GM19043 (cell line): ENCODE measurements around the gene NISCH.

ENCODE experiments used
- ATAC-seq: cut with Tn5 transposase; IDR thresholded peaks from one replicate; pipeline ENCODE4 v1.9.1; 2021; ENCODE audit warnings: low read depth; ENCODE audit not compliant: unreplicated experiment

Gene NISCH

GRCh38 chr3:52469001-52469400 lies 13.6 kb downstream of the NISCH start:
- ATAC-seq, result no peak

- no peak for ATAC-seq
Measured at GRCh38 chr3:52470920-52471319, 15.5 kb downstream of the NISCH start.

- ATAC-seq, result no peak
Measured at GRCh38 chr3:52471371-52472238, 16.2 kb downstream of the NISCH start.

- no peak for ATAC-seq
Measured at GRCh38 chr3:52472239-52473000, 17.0 kb downstream of the NISCH start.

GRCh38 chr3:52473026-52473425 lies 17.6 kb downstream of the NISCH start:
- ATAC-seq, result no peak

GRCh38 chr3:52477076-52477795 lies 21.8 kb downstream of the NISCH start:
- ATAC-seq, result no peak

GRCh38 chr3:52477796-52478095 lies 22.3 kb downstream of the NISCH start:
- ATAC-seq, result no peak

GRCh38 chr3:52479037-52479876 lies 23.9 kb downstream of the NISCH start:
- no peak for ATAC-seq

GRCh38 chr3:52479877-52480575 lies 24.6 kb downstream of the NISCH start:
- no peak for ATAC-seq

GRCh38 chr3:52480768-52481715 lies 25.6 kb downstream of the NISCH start:
- no peak for ATAC-seq

- no peak for ATAC-seq
Measured at GRCh38 chr3:52481819-52482521, 26.6 kb downstream of the NISCH start.

GRCh38 chr3:52483081-52483480 lies 27.7 kb downstream of the NISCH start:
- no peak for ATAC-seq

GRCh38 chr3:52483577-52484381 lies 28.4 kb downstream of the NISCH start:
- ATAC-seq, result no peak

- ATAC-seq, result no peak
Measured at GRCh38 chr3:52484680-52485461, 29.5 kb downstream of the NISCH start.

- no peak for ATAC-seq
Measured at GRCh38 chr3:52487050-52487787, 31.8 kb downstream of the NISCH start.
